NB4 (cell line): Measurements from ENCODE around the gene MMRN1.
A peak's percentile ranks its signal among the peaks of the same experiment; 100 is the strongest.

ENCODE experiments used
- DNase-seq: peaks from one replicate; pipeline ENCODE4 v3.0.0; 2010; ENCODE audit warnings: low read depth
- H3K4me3 ChIP-seq: one replicate; pipeline ENCODE4 v1.5.1; 2011; ENCODE audit warnings: mild to moderate bottlenecking, low read depth, low read length, moderate library complexity
- CTCF ChIP-seq: IDR thresholded peaks from one replicate; pipeline ENCODE4 v1.5.1; 2012; ENCODE audit warnings: low read depth, low read length
- MAX ChIP-seq: IDR thresholded peaks from 2 replicates; pipeline ENCODE4 v1.6.1; 2011; ENCODE audit warnings: low read depth, low read length
- MYC ChIP-seq: IDR thresholded peaks from 2 replicates; pipeline ENCODE4 v1.6.1; 2011; ENCODE audit warnings: low read depth, low read length
- POLR2A ChIP-seq: IDR thresholded peaks from 2 replicates; pipeline ENCODE4 v1.6.1; 2011; ENCODE audit warnings: mild to moderate bottlenecking; ENCODE audit not compliant: insufficient read length; ENCODE audit errors: extremely low read depth

Gene MMRN1

GRCh38 chr4:89894649-89895550 lies at the start of gene MMRN1:
TSS of gene MMRN1 (plus strand) at chr4:89894854. CDS start at chr4:89894972, 118 bp downstream.
- no peak within 1 kb of the TSS for H3K4me3 ChIP-seq
- no peak for TF ChIP-seq POLR2A
- no peak for TF ChIP-seq MYC
- no peak for TF ChIP-seq MAX
- no peak for TF ChIP-seq CTCF
- DNase-seq: peak; percentile 1

- DNase-seq: no peak
- no peak for TF ChIP-seq POLR2A
- TF ChIP-seq CTCF: no peak
- no peak for TF ChIP-seq MAX
- TF ChIP-seq MYC: no peak
- H3K4me3 ChIP-seq: no peak overlapping the region
These were observed 46.9 kb upstream of the MMRN1 start for GRCh38 chr4:89847571-89848325.

- TF ChIP-seq POLR2A: no peak
- no peak for TF ChIP-seq MYC
- no peak for TF ChIP-seq CTCF
- no peak for TF ChIP-seq MAX
- no peak for DNase-seq
These were observed 39.4 kb upstream of the MMRN1 start for GRCh38 chr4:89855236-89855635.

GRCh38 chr4:89860971-89861370 lies 33.7 kb upstream of the MMRN1 start:
- TF ChIP-seq CTCF (no peak), POLR2A (no peak), MYC (no peak), MAX (no peak)
- no peak for DNase-seq

More at GRCh38 chr4:89855236-89855635, 39.4 kb upstream of the MMRN1 start:
- H3K4me3 ChIP-seq: no peak overlapping the region

GRCh38 chr4:89863533-89863932 lies 31.1 kb upstream of the MMRN1 start:
- no peak overlapping the region for H3K4me3 ChIP-seq
- no peak for TF ChIP-seq POLR2A
- TF ChIP-seq CTCF: no peak
- DNase-seq: no peak

More at GRCh38 chr4:89860971-89861370, 33.7 kb upstream of the MMRN1 start:
- no peak overlapping the region for H3K4me3 ChIP-seq
